Hematopoietic multipotent progenitor cell treated with erythropoietin and hydrocortisone succinate and interleukin-3 and kit ligand, for 15 days (in vitro differentiated cells): Measurements from ENCODE around the gene TLCD3B.
A peak's percentile ranks its signal among the peaks of the same experiment; 100 is the strongest.
"Not testable (repeated sequence)": the region's sequence is repeated elsewhere in the genome, so short reads cannot be mapped to it uniquely, and the experiment has no call there.

Experiments
- DNase-seq: peaks from one replicate; pipeline ENCODE4 v3.0.0-alpha.2; 2015; ENCODE audit warnings: low spot score

Gene TLCD3B

DNA sequence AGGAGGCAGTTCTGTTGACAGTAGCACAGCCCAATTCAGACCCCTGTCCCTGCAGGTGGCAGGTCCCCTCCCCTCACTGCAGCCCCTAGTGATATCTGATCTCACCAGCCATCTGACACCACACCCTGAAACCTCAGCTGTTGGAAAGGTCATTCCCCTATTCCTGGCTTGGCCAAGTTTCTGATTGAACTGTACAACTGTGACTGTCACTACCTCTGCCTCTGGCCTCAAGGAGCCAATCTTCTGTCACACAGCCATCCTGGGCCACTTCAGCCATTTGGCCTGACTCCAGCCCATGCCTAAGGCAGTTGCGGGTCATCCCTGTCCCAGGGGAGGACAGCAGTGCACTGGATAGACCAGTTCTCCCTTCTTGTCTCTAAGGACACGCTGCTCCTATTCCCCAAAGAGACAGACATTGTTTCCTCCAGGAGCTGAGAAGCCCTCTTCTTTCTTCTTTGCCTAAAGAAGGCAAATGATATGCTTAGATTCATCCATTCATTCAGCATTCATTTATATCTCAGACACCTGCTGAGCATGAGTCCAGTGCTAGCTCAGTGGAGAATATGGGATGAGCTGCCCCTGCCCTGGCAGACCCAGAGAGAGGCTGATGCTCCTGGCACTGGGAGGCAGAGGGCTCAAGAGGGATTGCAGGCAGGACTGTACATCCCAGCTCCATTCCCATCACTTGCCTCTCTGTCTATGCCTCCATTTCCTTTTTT is 29.9 kb upstream of the TLCD3B start:
- no peak for DNase-seq

GRCh38 chr16:30060346-30060745 is 29.3 kb upstream of the TLCD3B start:
- no peak for DNase-seq

DNA sequence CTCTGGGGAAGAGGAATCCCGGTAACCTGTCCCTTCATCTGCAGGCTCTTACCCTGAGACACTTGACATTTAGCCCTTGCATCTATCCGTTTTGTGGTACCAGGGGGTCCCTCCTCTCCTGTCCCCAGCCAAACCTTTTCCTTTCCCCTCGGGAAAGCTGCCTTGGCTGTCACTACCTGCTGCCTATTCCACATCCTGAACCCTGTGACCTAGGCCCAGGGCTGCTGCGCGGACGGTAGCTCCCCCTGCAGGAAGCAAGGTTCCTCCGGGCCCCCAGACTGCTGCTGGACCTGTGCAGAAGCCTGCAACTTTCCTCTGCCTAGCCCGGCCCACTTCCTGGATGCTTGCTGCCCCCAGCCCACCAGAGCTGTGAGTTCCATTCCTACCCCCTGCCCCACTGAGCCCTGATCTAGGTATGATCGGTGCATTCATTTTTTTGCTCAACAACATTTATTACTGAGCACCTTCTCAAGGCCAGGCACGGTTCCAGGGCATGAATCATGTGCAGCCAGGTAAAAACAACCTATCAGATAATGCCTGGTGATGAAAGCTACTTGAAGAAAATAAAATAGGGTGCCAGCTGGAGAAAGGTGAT is 24.0 kb upstream of the TLCD3B start:
- DNase-seq = peak; percentile 43

DNA sequence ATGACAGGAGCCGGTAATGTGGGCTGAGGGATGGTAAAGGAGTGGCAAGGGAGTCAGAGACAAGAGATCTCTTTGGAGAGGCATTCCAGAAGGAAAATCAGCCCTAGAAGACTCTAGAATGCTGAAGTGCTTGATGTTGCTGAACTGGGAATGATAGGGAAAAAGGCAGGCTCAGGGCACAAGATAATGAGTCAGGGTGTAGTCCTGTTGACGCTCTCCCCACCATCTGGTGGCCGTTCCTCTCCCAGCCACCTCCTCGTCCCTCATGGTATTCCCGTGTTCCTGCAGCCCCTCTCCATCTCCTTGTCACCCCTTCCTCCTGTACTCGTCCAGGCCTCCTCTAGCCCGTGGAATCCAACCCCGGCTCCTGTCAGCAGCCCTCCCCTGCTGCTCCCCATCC is 23.4 kb upstream of the TLCD3B start:
- DNase-seq = no peak

DNA sequence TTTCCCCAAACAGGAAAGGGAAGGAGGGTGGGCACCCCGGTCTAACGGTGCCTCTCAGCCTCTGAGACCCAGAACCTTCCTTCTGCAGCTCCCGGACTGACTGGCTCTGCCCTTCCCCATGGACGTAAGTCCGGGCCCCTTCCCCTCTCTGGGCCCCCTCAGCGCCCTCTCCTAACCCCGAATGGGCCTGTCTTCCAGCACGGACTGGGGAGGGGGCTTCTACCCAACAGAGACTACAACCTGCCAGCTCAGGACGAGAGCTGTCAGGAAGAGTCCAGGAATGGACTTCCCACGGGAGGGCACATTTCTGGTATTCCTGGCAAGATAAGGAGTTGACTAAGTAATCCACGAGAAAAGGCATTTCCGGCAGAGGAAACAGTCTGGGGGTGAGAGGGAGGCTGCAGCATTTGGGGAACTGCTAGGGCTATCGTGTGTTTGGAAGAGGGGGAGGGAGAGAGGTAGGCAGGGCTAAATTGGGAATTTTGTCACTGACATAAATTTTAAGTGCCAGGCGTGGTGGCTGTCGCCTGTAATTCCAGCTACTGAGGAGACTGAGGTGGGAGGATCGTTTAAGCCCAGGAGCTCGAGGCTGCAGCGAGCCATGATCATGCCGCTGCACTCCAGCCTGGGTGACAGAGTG is 22.4 kb upstream of the TLCD3B start:
- no peak for DNase-seq

DNA sequence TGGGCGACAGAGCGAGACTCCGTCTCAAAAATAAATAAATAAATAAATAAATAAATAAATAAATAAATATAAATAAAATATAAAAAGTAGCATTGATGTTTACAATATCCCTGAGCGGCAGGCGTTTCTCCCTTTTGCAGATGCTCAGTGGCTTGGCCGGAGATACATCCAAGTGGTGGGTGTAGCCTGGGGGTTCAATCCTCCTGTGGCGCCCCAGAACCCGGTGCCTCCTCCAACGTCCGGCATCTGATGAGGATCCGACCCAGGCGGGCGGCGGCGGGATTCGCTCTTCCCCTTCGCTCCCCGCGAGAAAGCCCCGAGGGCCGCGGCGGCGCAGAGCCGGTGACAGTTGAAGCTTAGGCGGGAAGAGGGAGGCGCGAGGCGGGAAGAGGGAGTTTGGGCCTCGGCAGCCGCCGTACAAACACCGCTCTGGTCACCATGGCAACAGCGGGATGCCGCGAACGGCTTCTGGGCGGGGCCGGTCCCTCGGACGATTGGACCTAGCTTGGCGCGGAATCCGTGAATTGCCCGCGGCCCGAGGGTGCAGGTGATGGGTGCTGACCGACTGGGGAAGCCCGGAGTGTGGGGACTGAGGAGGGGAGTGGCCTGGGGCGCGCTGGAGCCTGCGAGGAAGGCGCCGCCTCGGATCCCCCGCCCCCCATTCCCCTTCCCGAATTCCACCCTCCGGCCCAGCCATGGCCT is 21.8 kb upstream of the TLCD3B start:
- peak; percentile 89 for DNase-seq

DNA sequence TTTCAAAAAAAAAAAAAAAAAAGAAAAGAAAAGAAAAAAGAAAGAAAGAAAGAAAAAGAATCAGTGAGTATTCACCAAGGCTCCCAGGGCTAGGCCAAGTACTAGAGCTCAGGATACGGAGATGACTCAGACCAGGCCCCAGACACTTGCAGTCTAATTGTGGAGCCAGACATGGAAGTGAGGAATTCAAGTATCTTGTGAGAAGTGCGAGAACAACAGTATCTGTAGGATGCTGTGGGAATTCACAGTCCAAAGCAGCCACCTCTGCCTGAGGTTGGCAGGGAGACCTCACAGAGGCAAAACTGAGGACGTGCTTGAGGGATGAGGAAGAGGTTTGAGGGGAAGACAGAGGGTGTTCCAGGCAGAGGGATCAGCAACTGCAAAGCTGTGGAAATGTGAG is 20.4 kb upstream of the TLCD3B start:
- no peak for DNase-seq

GRCh38 chr16:30049871-30050270 is 18.8 kb upstream of the TLCD3B start:
- no peak for DNase-seq

- no peak for DNase-seq
Measured at GRCh38 chr16:30046588-30046987, 15.5 kb upstream of the TLCD3B start.

DNA sequence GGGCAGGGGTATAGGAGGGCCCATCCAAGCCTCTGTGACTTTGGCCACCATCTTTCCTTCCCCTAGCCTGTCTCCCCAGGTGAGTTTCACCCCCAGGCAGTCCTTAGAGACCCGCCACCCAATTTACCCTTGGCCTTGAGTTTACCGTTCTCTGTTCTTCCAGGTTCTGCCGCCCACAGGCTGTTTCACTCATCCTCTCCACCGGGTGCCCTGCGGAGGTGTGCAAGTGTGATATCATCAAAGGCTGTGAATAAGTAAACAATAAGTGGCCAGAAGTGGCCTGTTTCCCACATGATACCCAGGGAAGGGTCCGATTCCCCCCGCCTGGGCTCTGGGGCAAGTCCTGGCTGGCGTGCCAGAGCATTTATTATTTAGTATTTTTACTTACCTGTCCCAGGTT is 15.1 kb upstream of the TLCD3B start:
- no peak for DNase-seq

- peak; percentile 44 for DNase-seq
Measured at GRCh38 chr16:30041841-30042240, 10.8 kb upstream of the TLCD3B start.

DNA sequence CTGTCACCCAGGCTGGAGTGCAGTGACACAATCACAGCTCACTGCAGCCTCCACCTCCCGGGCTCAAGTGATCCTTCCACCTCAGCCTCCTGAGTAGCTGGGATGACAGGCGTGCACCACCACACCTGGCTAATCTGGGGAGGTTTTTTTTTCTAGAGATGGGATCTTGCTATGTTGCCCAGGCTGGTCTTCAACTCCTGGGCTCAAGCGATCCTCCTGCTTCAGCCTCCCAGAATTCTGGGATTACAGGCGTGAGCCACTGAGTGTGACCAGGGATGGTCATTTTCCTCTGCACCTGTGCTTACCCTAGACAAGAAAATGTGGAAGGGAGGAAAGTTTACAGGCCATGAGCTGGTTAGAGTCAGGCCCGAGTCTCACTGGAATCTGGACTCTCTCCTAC is 9.6 kb upstream of the TLCD3B start:
- DNase-seq = not testable (repeated sequence)

GRCh38 chr16:30040221-30040620 is 9.2 kb upstream of the TLCD3B start:
- DNase-seq = no peak

DNA sequence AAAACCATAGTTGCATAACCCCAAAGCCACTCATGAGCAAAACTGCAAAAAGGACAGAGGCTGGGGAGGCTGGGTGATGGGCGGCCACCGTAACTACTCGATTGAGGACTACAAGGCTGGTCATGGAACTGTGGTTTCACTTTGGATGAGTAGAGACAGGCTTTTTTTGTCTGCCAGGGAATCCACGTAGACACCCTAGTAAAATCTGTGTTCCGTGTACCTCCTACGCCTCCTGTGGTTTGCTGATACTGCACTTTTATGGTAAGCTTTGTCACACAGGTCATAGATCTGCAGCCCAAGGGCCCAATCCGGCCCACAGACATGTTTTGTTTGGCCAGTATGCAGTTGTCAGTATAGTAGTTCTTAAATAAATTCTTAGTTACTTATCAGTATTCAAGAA is 2.2 kb upstream of the TLCD3B start:
- DNase-seq = no peak

DNA sequence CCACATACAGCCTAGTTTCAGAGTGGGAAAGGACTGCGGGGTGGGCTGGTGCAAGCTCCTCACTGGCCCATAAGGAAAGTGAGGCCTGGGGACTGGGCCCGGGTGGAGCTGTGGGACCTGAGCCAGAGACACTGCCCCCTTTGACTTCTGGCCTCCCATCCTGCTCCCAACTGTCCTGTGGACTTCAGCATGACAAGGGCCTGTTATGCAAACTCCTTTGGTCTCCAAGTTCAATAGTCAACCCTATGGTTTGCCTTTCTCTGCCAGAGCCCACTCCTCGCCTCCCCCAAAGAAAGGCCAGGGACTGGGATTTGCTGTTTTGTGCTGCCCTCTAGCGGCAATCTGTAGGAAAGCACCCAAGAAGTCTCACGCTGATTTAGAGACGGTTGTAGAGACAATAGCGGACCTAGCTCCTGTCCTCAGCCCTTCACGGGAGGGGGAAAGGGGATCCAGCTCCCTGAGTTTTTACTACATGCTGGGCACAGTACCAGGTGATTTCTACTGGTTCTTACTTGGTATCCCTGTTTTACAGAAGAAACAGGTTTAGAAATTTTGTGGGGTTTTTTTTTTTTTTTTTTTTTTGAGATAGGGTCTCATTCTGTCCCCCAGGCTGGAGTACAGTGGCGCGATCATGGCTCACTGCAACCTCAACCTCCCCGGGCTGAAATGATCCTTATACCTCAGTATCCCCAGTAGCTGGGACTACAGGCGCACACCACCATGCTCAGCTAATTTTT is 1.2 kb upstream of the TLCD3B start:
- DNase-seq = peak; percentile 72

- DNase-seq = no peak
Measured at GRCh38 chr16:30031477-30031918, 427 bp upstream of the TLCD3B start.

GRCh38 chr16:30030011-30030685 is 923 bp downstream of the TLCD3B start:
- no peak for DNase-seq

DNA sequence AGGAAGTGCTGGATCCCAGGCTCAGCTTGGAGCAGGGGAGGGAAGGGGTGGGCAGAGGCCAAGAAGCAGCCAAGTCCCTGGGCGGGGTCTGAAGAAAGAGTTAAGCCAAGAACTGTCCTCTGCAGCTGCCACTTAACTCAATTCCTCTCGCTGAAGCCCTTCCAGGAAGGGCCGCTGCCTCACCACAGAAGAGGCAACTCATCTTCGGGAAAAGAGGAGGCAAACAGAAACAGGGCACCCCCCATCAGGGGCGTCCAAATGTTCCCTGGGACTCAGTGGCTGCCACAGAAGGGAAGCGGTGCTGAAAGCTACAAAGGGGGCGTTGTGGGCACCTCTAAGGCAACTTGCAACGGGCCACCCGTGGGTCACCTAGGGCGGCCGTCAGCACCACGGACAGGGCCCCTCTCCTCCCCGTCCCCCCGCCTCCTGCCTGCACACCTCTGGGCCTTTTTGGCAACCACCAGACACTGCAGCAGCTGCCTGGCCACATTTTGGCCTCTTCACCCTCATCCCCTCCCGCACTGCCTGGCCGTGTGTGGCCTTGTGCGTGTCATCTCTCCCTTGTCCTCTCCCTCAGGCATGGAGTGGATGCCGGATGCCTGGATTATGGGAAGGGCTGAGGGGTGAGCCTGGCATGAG is 2.5 kb downstream of the TLCD3B start:
- DNase-seq = no peak

DNA sequence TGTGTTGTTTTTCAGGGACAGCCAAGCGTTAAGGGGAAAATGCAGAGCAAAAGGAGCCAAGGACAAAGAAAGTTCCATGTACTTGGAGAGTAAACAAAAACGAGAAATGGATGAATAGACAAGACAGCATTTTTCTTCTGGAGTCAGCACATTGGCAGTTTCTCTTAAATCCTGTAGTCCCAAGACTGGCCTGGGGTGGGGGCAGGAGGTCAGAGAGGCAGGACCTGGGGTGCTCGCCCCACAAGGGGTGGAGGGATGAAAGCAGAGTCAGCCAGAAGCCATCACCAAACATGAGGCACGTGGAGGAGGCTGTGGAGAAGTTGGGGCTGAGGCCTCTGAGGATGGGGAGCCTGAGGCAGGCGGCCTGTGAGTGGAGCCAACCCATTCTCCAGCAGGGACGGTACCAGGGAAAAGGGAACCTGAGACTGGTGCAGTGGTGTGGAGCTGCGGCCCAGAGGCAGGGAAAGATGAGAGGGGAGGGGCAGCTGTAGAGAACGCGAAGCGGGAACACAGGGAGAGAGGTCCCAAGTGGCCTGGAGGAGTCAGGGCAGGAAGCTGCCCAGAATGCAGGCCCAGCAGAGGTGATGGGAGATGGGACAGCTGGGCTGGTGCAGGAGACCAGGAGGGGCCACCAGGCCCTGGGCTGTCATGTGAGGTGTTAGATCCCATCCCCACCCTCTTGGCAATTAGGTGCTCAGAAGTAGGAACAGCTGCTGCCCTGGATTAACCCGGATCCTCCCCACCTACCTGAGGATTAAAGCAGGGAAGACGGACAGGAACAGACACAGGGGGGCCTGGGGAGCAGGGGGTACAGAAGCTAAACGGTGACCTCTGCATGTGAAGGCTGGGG is 3.3 kb downstream of the TLCD3B start:
- no peak for DNase-seq

DNA sequence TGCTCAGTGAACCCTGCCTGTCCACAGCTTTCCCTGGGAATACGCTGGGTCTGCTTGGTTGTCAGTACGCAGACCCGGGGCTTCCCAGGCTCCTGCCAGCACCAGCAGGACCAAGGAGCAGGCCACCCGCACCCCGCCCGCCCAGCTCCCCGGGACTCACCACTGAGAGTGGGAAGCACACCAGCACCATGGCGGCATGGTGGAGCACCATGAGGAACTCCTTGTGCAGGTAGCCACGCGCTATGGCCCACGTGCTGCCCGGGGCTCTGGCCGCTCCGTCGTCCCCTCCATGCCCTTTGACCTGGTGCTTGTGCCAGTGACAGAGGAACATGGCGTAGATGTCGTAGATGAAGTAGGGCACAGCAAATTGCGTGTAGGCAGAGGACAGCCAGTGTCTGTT is 4.6 kb downstream of the TLCD3B start:
- no peak for DNase-seq
